ENCODE results near the gene RIC8A. TPM values are rescaled to one million over a fixed set of nuclear protein-coding genes. Genes with fewer than 3 reads are reported as not detected.

RIC8A gene
- total RNA-seq, 4 donors from 2014 or later: 65.0 to 108 (median 86.8) TPM

- H3K27ac ChIP-seq: no peak overlapping the region
- no peak for TF ChIP-seq POLR2A (IDR thresholded peaks at IDR 0.05)
- TF ChIP-seq CTCF (IDR thresholded peaks at IDR 0.05): no peak
- H3K9me3 ChIP-seq: no peaks in the 10 kb centered on the region
- H3K27me3 ChIP-seq: no peaks in the 10 kb centered on the region
- H3K4me1 ChIP-seq: peaks cover 0 to 1% (median 0%) of the 10 kb centered on the region in 4 donors
- H3K36me3 ChIP-seq: peaks cover 0 to 88% (median 0%) of the 10 kb centered on the region in 3 donors
- H3K4me3 ChIP-seq: no peak overlapping the region
- no peak for DNase-seq
Measured at GRCh38 chr11:244376-244775, 36.9 kb downstream of the RIC8A start.

GRCh38 chr11:249062-249461 is 41.6 kb downstream of the RIC8A start:
- Histone ChIP-seq H3K27ac (no peak overlapping the region), H3K4me1 (no peaks in the 10 kb centered on the region), H3K36me3 (peaks cover 0 to 92% (median 0%) of the 10 kb centered on the region in 3 donors), H3K9me3 (no peaks in the 10 kb centered on the region), H3K27me3 (no peaks in the 10 kb centered on the region), H3K4me3 (no peak overlapping the region)
- DNase-seq: no peak
- TF ChIP-seq CTCF (IDR thresholded peaks at IDR 0.05): no peak
- TF ChIP-seq POLR2A (IDR thresholded peaks at IDR 0.05): no peak

- Histone ChIP-seq H3K4me1 (no peaks in the 10 kb centered on the region), H3K27ac (no peak overlapping the region), H3K9me3 (no peaks in the 10 kb centered on the region), H3K27me3 (no peaks in the 10 kb centered on the region), H3K36me3 (peaks cover 0 to 79% (median 0%) of the 10 kb centered on the region in 3 donors), H3K4me3 (no peak overlapping the region)
- no peak for DNase-seq
- TF ChIP-seq POLR2A (IDR thresholded peaks at IDR 0.05): no peak
- TF ChIP-seq CTCF (IDR thresholded peaks at IDR 0.05): no peak
Measured at GRCh38 chr11:250274-250673, 42.8 kb downstream of the RIC8A start.

- H3K27me3 ChIP-seq: no peaks in the 10 kb centered on the region
- no peak overlapping the region for H3K4me3 ChIP-seq
- peak overlapping the region in 1 of 4 donors; percentile 20 for H3K27ac ChIP-seq
- DNase-seq: peak; percentile 76 to 90 (median 79)
- no peaks in the 10 kb centered on the region for H3K4me1 ChIP-seq
- TF ChIP-seq POLR2A (IDR thresholded peaks at IDR 0.05) (no peak), CTCF (IDR thresholded peaks at IDR 0.05) (peak; percentile 67 to 76 (median 74))
- H3K9me3 ChIP-seq: no peaks in the 10 kb centered on the region
- peaks cover 0 to 74% (median 0%) of the 10 kb centered on the region in 3 donors for H3K36me3 ChIP-seq
Measured at GRCh38 chr11:250740-251299, 43.3 kb downstream of the RIC8A start.

GRCh38 chr11:251550-251949 is 44.0 kb downstream of the RIC8A start:
- Histone ChIP-seq H3K36me3 (peaks cover 0 to 67% (median 0%) of the 10 kb centered on the region in 3 donors), H3K9me3 (no peaks in the 10 kb centered on the region), H3K27ac (no peak overlapping the region), H3K27me3 (no peaks in the 10 kb centered on the region), H3K4me1 (no peaks in the 10 kb centered on the region), H3K4me3 (no peak overlapping the region)
- DNase-seq: no peak
- TF ChIP-seq POLR2A (IDR thresholded peaks at IDR 0.05) (no peak), CTCF (IDR thresholded peaks at IDR 0.05) (peak in 2 of 6 experiments; percentile 5 to 13)
